ENCODE data around the gene ELAVL1. TPM values are rescaled to one million over a fixed set of nuclear protein-coding genes. Genes with fewer than 3 reads are reported as not detected.

The ELAVL1 gene
- total and polyA plus RNA-seq, 2 of the 13 experiments (the other 11 are each of a cell fraction or from before 2014, with no cell fraction given) = 27.9 to 38.4 TPM

GRCh38 chr19:7919610-7920518 lies 85.6 kb downstream of the ELAVL1 start, which contains the start of gene SNAPC2 (continued):
- TF ChIP-seq ZFY (CRISPR knock-in tag; IDR thresholded peaks at IDR 0.05) = peak; percentile 87
- peak; percentile 74; the same call in 1 of the 2 replicates for TF ChIP-seq ZMAT3 (CRISPR knock-in tag; conservative IDR thresholded peaks at IDR 0.05)
- no peak for TF ChIP-seq CSRNP1 (CRISPR knock-in tag; IDR thresholded peaks at IDR 0.05)
- 0 out of 2 replicates have a peak, but pooled peaks have one; percentile 33 for TF ChIP-seq SIX4 (CRISPR knock-in tag; IDR thresholded peaks at IDR 0.05)
- TF ChIP-seq SNAPC4 (CRISPR knock-in tag; IDR thresholded peaks at IDR 0.05) = no peak
- TF ChIP-seq ZNF644 (CRISPR knock-in tag; IDR thresholded peaks at IDR 0.05; ENCODE audit: low read depth) = no peak
- peak; percentile 40 to 88; a peak in 3 of 4 replicates for TF ChIP-seq POLR2A (IDR thresholded peaks at IDR 0.05; ENCODE audit: insufficient read depth in 1 of 2, low read depth in 2 of 2, low read length in 2 of 2)
- TF ChIP-seq ZBTB42 (CRISPR knock-in tag; IDR thresholded peaks at IDR 0.05) = no peak
- no peak for TF ChIP-seq IRF1 (CRISPR knock-in tag; IDR thresholded peaks at IDR 0.05; ENCODE audit: low read depth)
- no peak; the same call in 1 of the 2 replicates for TF ChIP-seq ZNF235 (CRISPR knock-in tag; IDR thresholded peaks at IDR 0.05; ENCODE audit: borderline replicate concordance)
- no peak for TF ChIP-seq RELA (CRISPR knock-in tag; IDR thresholded peaks at IDR 0.05)
- no peak for TF ChIP-seq KDM1A (CRISPR knock-in tag; IDR thresholded peaks at IDR 0.05)
- no peak for TF ChIP-seq MAFF (IDR thresholded peaks at IDR 0.05; ENCODE audit: low read depth, low read length)
- TF ChIP-seq MYC (CRISPR knock-in tag; IDR thresholded peaks at IDR 0.05; ENCODE audit: borderline replicate concordance) = peak; percentile 70; the same call in 1 of the 2 replicates
- TF ChIP-seq MZF1 (CRISPR knock-in tag; IDR thresholded peaks at IDR 0.05; ENCODE audit: borderline replicate concordance) = no peak
- peak; percentile 83; the same call in 1 of the 2 replicates for TF ChIP-seq ZNF792 (CRISPR knock-in tag; IDR thresholded peaks at IDR 0.05)
- TF ChIP-seq MBNL3 (CRISPR knock-in tag; conservative IDR thresholded peaks at IDR 0.05) = no peak
- no peak; the same call in 1 of the 2 replicates for TF ChIP-seq ZNF446 (CRISPR knock-in tag; IDR thresholded peaks at IDR 0.05)
- peak; percentile 69; the same call in 1 of the 2 replicates for TF ChIP-seq MED1 (CRISPR knock-in tag; IDR thresholded peaks at IDR 0.05)
- no peak; the same call in 1 of the 2 replicates for TF ChIP-seq ZNF460 (CRISPR knock-in tag; IDR thresholded peaks at IDR 0.05; ENCODE audit: borderline replicate concordance)
- peak; percentile 28; the same call in 1 of the 2 replicates for TF ChIP-seq ZBTB38 (CRISPR knock-in tag; IDR thresholded peaks at IDR 0.05)
- no peak for TF ChIP-seq ZNF550 (CRISPR knock-in tag; IDR thresholded peaks at IDR 0.05; ENCODE audit: borderline replicate concordance)
